A549 (cell line): Measurements from ENCODE around the gene ZFAND6.

Source experiments
- ELK1 ChIP-seq: fragments of 150-350 bp; IDR thresholded peaks from 2 replicates; pipeline ENCODE4 v1.6.1; 2014; ENCODE audit warnings: low read depth, mild to moderate bottlenecking, low read length
- HMGXB4 ChIP-seq: fragments of 250-450 bp; sonication (Bioruptor Pico); IDR thresholded peaks from 2 replicates; pipeline ENCODE4 v1.5.0; 2021; ENCODE audit warnings: mild to moderate bottlenecking, moderate library complexity, borderline replicate concordance

GRCh38 chr15:80012060-80012726 is 47.3 kb upstream of the ZFAND6 start:
- no peak for TF ChIP-seq HMGXB4
- TF ChIP-seq ELK1, result no peak
